ENCODE data around the gene ERBB4.

- TF ChIP-seq CTCF (IDR thresholded peaks at IDR 0.05; ENCODE audit: insufficient read depth, low read depth, low read length) (no peak), EZH2 (IDR thresholded peaks at IDR 0.05; ENCODE audit: insufficient read depth, low read length) (no peak)
Observed at GRCh38 chr2:212354382-212354781, 184.2 kb downstream of the ERBB4 start.

Measured in astrocyte (in vitro differentiated cells and primary cell).